GM23338 (cell line): ENCODE data around the gene ACOXL. TPM values are rescaled to one million over a fixed set of nuclear protein-coding genes. Genes with fewer than 3 reads are reported as not detected.
A peak's percentile ranks its signal among the peaks of the same experiment; 100 is the strongest.

Experiments
- ATAC-seq: fragments of 200-7000 bp; cut with Tn5 transposase; 3 replicates; pipeline ENCODE4 v1.9.1; 2020
- DNase-seq: peaks from one replicate; pipeline ENCODE4 v3.0.0-alpha.2; 2015; ENCODE audit warnings: low spot score
- H2AFZ ChIP-seq: fragments of 200-600 bp; sonication (generic); 2 replicates; pipeline ENCODE4 v1.8.0; 2016; ENCODE audit warnings: antibody characterized with exemption, mild to moderate bottlenecking, moderate library complexity
- H3F3A ChIP-seq: fragments of 200-600 bp; sonication (generic); replicated peaks from 2 replicates; pipeline ENCODE4 v1.8.0; 2017; ENCODE audit warnings: antibody characterized with exemption, mixed run types, low read depth
- H3K27ac ChIP-seq: fragments of 200-600 bp; sonication (generic); 2 replicates; pipeline ENCODE4 v1.6.1; 2016; ENCODE audit warnings: low read depth
- H3K27me3 ChIP-seq: fragments of 200-600 bp; sonication (generic); 2 replicates; pipeline ENCODE4 v1.8.0; 2016; ENCODE audit warnings: mild to moderate bottlenecking, mixed run types, moderate library complexity; ENCODE audit not compliant: insufficient read depth
- H3K36me3 ChIP-seq: fragments of 200-600 bp; sonication (generic); 2 replicates; pipeline ENCODE4 v1.8.0; 2016; ENCODE audit warnings: mild to moderate bottlenecking; ENCODE audit not compliant: insufficient read depth
- H3K4me1 ChIP-seq: fragments of 200-600 bp; sonication (generic); 2 replicates; pipeline ENCODE4 v1.8.0; 2016; ENCODE audit warnings: mild to moderate bottlenecking, moderate library complexity; ENCODE audit not compliant: insufficient read depth
- H3K4me2 ChIP-seq: fragments of 200-600 bp; sonication (generic); 2 replicates; pipeline ENCODE4 v1.7.1; 2017; ENCODE audit warnings: mixed run types
- H3K4me3 ChIP-seq: fragments of 200-600 bp; sonication (generic); 2 replicates; pipeline ENCODE4 v1.6.1; 2016; ENCODE audit warnings: mixed run types
- H3K79me2 ChIP-seq: fragments of 200-600 bp; sonication (generic); replicated peaks from 2 replicates; pipeline ENCODE4 v1.8.0; 2017; ENCODE audit warnings: mild to moderate bottlenecking; ENCODE audit not compliant: insufficient read depth
- H3K9me2 ChIP-seq: fragments of 200-600 bp; sonication (generic); 2 replicates; pipeline ENCODE4 v1.8.0; 2017; ENCODE audit not compliant: insufficient read depth
- H4K20me1 ChIP-seq: fragments of 200-600 bp; sonication (generic); replicated peaks from 2 replicates; pipeline ENCODE4 v1.8.0; 2017; ENCODE audit warnings: mild to moderate bottlenecking; ENCODE audit not compliant: insufficient read depth
- H3K27ac Mint-ChIP-seq: 2 replicates; pipeline ENCODE4 v1.8.0; 2020; ENCODE audit warnings: inconsistent platforms, mild to moderate bottlenecking, moderate library complexity, mixed read lengths
- H3K27me3 Mint-ChIP-seq: 3 replicates; pipeline ENCODE4 v1.8.0; 2022; ENCODE audit warnings: low read depth, mild to moderate bottlenecking, moderate library complexity, mixed read lengths, inconsistent platforms; ENCODE audit not compliant: insufficient read depth, poor library complexity
- H3K36me3 Mint-ChIP-seq: 3 replicates; pipeline ENCODE4 v1.8.0; 2021; ENCODE audit warnings: low read depth, mild to moderate bottlenecking, inconsistent platforms, moderate library complexity, mixed read lengths
- H3K4me1 Mint-ChIP-seq: 3 replicates; pipeline ENCODE4 v1.8.0; 2020; ENCODE audit warnings: mild to moderate bottlenecking, inconsistent platforms, mixed read lengths
- H3K4me3 Mint-ChIP-seq: 3 replicates; pipeline ENCODE4 v1.8.0; 2021; ENCODE audit warnings: moderate library complexity, mild to moderate bottlenecking, inconsistent platforms, mixed read lengths
- H3K9me3 Mint-ChIP-seq: 3 replicates; pipeline ENCODE4 v1.8.0; 2020; ENCODE audit warnings: moderate library complexity, mild to moderate bottlenecking, inconsistent platforms, mixed read lengths
- CREB1 ChIP-seq: fragments of 250-450 bp; sonication (Bioruptor Pico); IDR thresholded peaks from 2 replicates; pipeline ENCODE4 v1.5.0; 2020; ENCODE audit warnings: low read depth, mild to moderate bottlenecking, moderate library complexity
- CTCF ChIP-seq, 2 experiments: fragments of 200-600 bp in 1 of 2; sonication (generic) in 1 of 2; conservative IDR thresholded peaks; 2 replicates each; pipeline versions ENCODE4 v1.5.1 to v1.6.1; 2016 to 2017; ENCODE audit warnings: antibody characterized with exemption in 2 of 2, low read depth in 2 of 2, mild to moderate bottlenecking in 2 of 2, moderate library complexity in 1 of 2
- EZH2 ChIP-seq: fragments of 200-600 bp; sonication (generic); IDR thresholded peaks from one replicate; pipeline ENCODE4 v1.8.0; 2017; ENCODE audit warnings: antibody characterized with exemption, mild to moderate bottlenecking, low read depth; ENCODE audit not compliant: unreplicated experiment
- EZH2phosphoT487 ChIP-seq: fragments of 200-600 bp; sonication (generic); IDR thresholded peaks from one replicate; pipeline ENCODE4 v1.8.1; 2018; ENCODE audit warnings: antibody characterized with exemption; ENCODE audit not compliant: unreplicated experiment
- JUNB ChIP-seq: IDR thresholded peaks from one replicate; pipeline ENCODE4 v1.6.1; 2016; ENCODE audit warnings: antibody characterized with exemption; ENCODE audit not compliant: unreplicated experiment
- NANOG ChIP-seq: IDR thresholded peaks from 2 replicates; pipeline ENCODE4 v1.6.1; 2016; ENCODE audit warnings: antibody characterized with exemption, borderline replicate concordance
- POLR2AphosphoS5 ChIP-seq: IDR thresholded peaks from 2 replicates; pipeline ENCODE4 v1.6.1; 2016; ENCODE audit warnings: antibody characterized with exemption, low read depth
- STAT1 ChIP-seq: IDR thresholded peaks from one replicate; pipeline ENCODE4 v1.6.1; 2016; ENCODE audit warnings: antibody characterized with exemption; ENCODE audit not compliant: unreplicated experiment
- ZNF114 ChIP-seq: fragments of 250-450 bp; sonication (Bioruptor Pico); IDR thresholded peaks from 2 replicates; pipeline ENCODE4 v1.5.0; 2020; ENCODE audit warnings: mild to moderate bottlenecking, moderate library complexity
- ZNF331 ChIP-seq: fragments of 250-450 bp; sonication (Bioruptor Pico); IDR thresholded peaks from 2 replicates; pipeline ENCODE4 v1.5.0; 2020; ENCODE audit warnings: low read depth, mild to moderate bottlenecking, moderate library complexity
- polyA plus RNA-seq: library from polyadenylated mRNA; unstranded; fragments of >200 nt; fragmentation: Nextera tagmentation; extraction: Ambion mirVana; gene quantifications from 2 replicates; pipeline ENCODE4 v1.2.1, GENCODE V29; 2016
- total RNA-seq: library from RNA; depleted of rRNA; stranded (reverse); fragments of >200 nt; shearing (Covaris generic); gene quantifications from 2 replicates; pipeline ENCODE4 v1.2.3, GENCODE V29; 2014
- TF ChIP-seq, protein P1 (sequence below): fragments of 250-450 bp; sonication (Bioruptor Pico); IDR thresholded peaks from 2 replicates; pipeline ENCODE4 v1.5.0; 2020; ENCODE audit warnings: mild to moderate bottlenecking, moderate library complexity
- TF ChIP-seq, protein P2 (sequence below): IDR thresholded peaks from one replicate; pipeline ENCODE4 v1.6.1; 2018; ENCODE audit warnings: antibody characterized with exemption; ENCODE audit not compliant: unreplicated experiment
- TF ChIP-seq, protein P3 (sequence below): IDR thresholded peaks from 2 replicates; pipeline ENCODE4 v1.6.1; 2016; ENCODE audit warnings: antibody characterized with exemption

Gene ACOXL
- total and polyA plus RNA-seq, 2 experiments from 2014 or later, result 9.0 to 14.7 TPM

- H2AFZ ChIP-seq, result no peak overlapping the region
- no peaks in the 10 kb centered on the region for H3K79me2 ChIP-seq
- Mint-ChIP-seq H3K4me3 (no peak overlapping the region), H3K4me1 (peaks cover 12% of the 10 kb centered on the region), H3K36me3 (no peaks in the 10 kb centered on the region), H3K27ac (no peak overlapping the region), H3K27me3 (peaks cover 6% of the 10 kb centered on the region), H3K9me3 (no peaks in the 10 kb centered on the region)
- TF ChIP-seq, protein P1, sequence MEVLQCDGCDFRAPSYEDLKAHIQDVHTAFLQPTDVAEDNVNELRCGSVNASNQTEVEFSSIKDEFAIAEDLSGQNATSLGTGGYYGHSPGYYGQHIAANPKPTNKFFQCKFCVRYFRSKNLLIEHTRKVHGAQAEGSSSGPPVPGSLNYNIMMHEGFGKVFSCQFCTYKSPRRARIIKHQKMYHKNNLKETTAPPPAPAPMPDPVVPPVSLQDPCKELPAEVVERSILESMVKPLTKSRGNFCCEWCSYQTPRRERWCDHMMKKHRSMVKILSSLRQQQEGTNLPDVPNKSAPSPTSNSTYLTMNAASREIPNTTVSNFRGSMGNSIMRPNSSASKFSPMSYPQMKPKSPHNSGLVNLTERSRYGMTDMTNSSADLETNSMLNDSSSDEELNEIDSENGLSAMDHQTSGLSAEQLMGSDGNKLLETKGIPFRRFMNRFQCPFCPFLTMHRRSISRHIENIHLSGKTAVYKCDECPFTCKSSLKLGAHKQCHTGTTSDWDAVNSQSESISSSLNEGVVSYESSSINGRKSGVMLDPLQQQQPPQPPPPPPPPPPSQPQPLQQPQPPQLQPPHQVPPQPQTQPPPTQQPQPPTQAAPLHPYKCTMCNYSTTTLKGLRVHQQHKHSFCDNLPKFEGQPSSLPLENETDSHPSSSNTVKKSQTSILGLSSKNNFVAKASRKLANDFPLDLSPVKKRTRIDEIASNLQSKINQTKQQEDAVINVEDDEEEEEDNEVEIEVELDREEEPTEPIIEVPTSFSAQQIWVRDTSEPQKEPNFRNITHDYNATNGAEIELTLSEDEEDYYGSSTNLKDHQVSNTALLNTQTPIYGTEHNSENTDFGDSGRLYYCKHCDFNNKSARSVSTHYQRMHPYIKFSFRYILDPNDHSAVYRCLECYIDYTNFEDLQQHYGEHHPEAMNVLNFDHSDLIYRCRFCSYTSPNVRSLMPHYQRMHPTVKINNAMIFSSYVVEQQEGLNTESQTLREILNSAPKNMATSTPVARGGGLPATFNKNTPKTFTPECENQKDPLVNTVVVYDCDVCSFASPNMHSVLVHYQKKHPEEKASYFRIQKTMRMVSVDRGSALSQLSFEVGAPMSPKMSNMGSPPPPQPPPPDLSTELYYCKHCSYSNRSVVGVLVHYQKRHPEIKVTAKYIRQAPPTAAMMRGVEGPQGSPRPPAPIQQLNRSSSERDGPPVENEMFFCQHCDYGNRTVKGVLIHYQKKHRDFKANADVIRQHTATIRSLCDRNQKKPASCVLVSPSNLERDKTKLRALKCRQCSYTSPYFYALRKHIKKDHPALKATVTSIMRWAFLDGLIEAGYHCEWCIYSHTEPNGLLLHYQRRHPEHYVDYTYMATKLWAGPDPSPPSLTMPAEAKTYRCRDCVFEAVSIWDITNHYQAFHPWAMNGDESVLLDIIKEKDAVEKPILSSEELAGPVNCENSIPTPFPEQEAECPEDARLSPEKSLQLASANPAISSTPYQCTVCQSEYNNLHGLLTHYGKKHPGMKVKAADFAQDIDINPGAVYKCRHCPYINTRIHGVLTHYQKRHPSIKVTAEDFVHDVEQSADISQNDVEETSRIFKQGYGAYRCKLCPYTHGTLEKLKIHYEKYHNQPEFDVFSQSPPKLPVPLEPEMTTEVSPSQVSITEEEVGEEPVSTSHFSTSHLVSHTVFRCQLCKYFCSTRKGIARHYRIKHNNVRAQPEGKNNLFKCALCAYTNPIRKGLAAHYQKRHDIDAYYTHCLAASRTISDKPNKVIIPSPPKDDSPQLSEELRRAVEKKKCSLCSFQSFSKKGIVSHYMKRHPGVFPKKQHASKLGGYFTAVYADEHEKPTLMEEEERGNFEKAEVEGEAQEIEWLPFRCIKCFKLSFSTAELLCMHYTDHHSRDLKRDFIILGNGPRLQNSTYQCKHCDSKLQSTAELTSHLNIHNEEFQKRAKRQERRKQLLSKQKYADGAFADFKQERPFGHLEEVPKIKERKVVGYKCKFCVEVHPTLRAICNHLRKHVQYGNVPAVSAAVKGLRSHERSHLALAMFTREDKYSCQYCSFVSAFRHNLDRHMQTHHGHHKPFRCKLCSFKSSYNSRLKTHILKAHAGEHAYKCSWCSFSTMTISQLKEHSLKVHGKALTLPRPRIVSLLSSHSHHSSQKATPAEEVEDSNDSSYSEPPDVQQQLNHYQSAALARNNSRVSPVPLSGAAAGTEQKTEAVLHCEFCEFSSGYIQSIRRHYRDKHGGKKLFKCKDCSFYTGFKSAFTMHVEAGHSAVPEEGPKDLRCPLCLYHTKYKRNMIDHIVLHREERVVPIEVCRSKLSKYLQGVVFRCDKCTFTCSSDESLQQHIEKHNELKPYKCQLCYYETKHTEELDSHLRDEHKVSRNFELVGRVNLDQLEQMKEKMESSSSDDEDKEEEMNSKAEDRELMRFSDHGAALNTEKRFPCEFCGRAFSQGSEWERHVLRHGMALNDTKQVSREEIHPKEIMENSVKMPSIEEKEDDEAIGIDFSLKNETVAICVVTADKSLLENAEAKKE (CRISPR knock-in tag), result no peak
- no peak for TF ChIP-seq ZNF114 (CRISPR knock-in tag)
- no peak for TF ChIP-seq JUNB
- TF ChIP-seq EZH2phosphoT487, result no peak
- TF ChIP-seq CTCF (conservative IDR thresholded peaks at IDR 0.05; ENCODE audit: low read depth in 2 of 2), result no peak
- TF ChIP-seq CREB1, result no peak
- TF ChIP-seq, protein P2, sequence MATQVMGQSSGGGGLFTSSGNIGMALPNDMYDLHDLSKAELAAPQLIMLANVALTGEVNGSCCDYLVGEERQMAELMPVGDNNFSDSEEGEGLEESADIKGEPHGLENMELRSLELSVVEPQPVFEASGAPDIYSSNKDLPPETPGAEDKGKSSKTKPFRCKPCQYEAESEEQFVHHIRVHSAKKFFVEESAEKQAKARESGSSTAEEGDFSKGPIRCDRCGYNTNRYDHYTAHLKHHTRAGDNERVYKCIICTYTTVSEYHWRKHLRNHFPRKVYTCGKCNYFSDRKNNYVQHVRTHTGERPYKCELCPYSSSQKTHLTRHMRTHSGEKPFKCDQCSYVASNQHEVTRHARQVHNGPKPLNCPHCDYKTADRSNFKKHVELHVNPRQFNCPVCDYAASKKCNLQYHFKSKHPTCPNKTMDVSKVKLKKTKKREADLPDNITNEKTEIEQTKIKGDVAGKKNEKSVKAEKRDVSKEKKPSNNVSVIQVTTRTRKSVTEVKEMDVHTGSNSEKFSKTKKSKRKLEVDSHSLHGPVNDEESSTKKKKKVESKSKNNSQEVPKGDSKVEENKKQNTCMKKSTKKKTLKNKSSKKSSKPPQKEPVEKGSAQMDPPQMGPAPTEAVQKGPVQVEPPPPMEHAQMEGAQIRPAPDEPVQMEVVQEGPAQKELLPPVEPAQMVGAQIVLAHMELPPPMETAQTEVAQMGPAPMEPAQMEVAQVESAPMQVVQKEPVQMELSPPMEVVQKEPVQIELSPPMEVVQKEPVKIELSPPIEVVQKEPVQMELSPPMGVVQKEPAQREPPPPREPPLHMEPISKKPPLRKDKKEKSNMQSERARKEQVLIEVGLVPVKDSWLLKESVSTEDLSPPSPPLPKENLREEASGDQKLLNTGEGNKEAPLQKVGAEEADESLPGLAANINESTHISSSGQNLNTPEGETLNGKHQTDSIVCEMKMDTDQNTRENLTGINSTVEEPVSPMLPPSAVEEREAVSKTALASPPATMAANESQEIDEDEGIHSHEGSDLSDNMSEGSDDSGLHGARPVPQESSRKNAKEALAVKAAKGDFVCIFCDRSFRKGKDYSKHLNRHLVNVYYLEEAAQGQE, result no peak
- no peak for TF ChIP-seq ZNF331 (CRISPR knock-in tag)
- TF ChIP-seq, protein P3, sequence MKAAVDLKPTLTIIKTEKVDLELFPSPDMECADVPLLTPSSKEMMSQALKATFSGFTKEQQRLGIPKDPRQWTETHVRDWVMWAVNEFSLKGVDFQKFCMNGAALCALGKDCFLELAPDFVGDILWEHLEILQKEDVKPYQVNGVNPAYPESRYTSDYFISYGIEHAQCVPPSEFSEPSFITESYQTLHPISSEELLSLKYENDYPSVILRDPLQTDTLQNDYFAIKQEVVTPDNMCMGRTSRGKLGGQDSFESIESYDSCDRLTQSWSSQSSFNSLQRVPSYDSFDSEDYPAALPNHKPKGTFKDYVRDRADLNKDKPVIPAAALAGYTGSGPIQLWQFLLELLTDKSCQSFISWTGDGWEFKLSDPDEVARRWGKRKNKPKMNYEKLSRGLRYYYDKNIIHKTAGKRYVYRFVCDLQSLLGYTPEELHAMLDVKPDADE, result no peak
- TF ChIP-seq STAT1, result no peak
- no peak for TF ChIP-seq NANOG
- no peak for TF ChIP-seq POLR2AphosphoS5
- TF ChIP-seq EZH2, result no peak
- no peak overlapping the region for H3K4me3 ChIP-seq
- H3K27me3 ChIP-seq, result no peaks in the 10 kb centered on the region
- H3K4me1 ChIP-seq, result peaks cover 6% of the 10 kb centered on the region
- H4K20me1 ChIP-seq, result no peaks in the 10 kb centered on the region
- no peak overlapping the region for H3K27ac ChIP-seq
- no peaks in the 10 kb centered on the region for H3K9me2 ChIP-seq
- H3K36me3 ChIP-seq, result no peaks in the 10 kb centered on the region
- ATAC-seq, result peak; percentile 71
- no peak overlapping the region for H3K4me2 ChIP-seq
- peak; percentile 12 for DNase-seq
- no peaks in the 10 kb centered on the region for H3F3A ChIP-seq
Measured at GRCh38 chr2:110979471-110980338, 247.3 kb downstream of the ACOXL start.
